Right lobe of liver (tissue), 4 donors: ENCODE data around the gene PC.

Source experiments
- POLR2A ChIP-seq: fragments of 450-650 bp; IDR thresholded peaks from one replicate; pipeline ENCODE4 v1.6.1; 2017; ENCODE audit warnings: antibody characterized with exemption, mild to moderate bottlenecking
- TF ChIP-seq, protein P1 (sequence below), 4 donors: fragments of 200-600 bp in 3 of 4; fragments of 450-650 bp in 1 of 4; IDR thresholded peaks; one replicate each; pipeline versions ENCODE4 v1.5.1 to v1.8.0; 2016 to 2022; ENCODE audit warnings: antibody characterized with exemption in 4 of 4, mild to moderate bottlenecking in 2 of 4
- donor health status: DM: no; HTN: no; CAD: no.
- donor health status: DM: no; HTN: no; CAD: no.
- donor health status: DM: no; HTN: yes; CAD: no.

DNA sequence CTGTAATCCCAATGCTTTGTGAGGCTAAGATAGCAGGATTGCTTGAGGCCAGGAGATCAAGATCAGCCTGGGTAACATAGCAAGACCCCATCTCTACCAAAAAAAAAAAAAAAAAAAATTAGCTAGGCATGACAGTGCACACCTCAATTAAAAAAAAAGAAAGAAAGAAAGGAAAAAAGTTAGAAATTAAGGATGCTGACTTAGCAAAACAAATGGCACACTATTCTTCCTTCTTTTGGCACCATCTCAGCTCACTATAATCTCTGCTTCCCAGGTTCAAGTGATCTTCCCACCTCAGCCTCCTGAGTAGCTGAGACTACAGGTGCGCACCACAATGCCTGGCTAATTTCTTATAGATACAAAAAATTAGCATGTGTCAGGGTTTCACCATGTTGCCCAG, 33.9 kb downstream of the PC start:
- TF ChIP-seq POLR2A = no peak
- TF ChIP-seq, protein P1, sequence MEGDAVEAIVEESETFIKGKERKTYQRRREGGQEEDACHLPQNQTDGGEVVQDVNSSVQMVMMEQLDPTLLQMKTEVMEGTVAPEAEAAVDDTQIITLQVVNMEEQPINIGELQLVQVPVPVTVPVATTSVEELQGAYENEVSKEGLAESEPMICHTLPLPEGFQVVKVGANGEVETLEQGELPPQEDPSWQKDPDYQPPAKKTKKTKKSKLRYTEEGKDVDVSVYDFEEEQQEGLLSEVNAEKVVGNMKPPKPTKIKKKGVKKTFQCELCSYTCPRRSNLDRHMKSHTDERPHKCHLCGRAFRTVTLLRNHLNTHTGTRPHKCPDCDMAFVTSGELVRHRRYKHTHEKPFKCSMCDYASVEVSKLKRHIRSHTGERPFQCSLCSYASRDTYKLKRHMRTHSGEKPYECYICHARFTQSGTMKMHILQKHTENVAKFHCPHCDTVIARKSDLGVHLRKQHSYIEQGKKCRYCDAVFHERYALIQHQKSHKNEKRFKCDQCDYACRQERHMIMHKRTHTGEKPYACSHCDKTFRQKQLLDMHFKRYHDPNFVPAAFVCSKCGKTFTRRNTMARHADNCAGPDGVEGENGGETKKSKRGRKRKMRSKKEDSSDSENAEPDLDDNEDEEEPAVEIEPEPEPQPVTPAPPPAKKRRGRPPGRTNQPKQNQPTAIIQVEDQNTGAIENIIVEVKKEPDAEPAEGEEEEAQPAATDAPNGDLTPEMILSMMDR (IDR thresholded peaks at IDR 0.05) = no peak
